Medulla oblongata (tissue), 1 donor: ENCODE data around the gene COX6A2.
"Not testable (repeated sequence)": the region's sequence is repeated elsewhere in the genome, so short reads cannot be mapped to it uniquely, and the experiment has no call there.

ENCODE experiments used
- DNase-seq: peaks from one replicate; pipeline ENCODE4 v3.0.0-alpha.2; 2015; ENCODE audit errors: extremely low spot score

Gene COX6A2

GRCh38 chr16:31461921-31462804 is 34.0 kb upstream of the COX6A2 start:
- no peak for DNase-seq

- no peak for DNase-seq
These were observed 33.2 kb upstream of the COX6A2 start for GRCh38 chr16:31461201-31461920.

GRCh38 chr16:31460582-31461002 is 32.4 kb upstream of the COX6A2 start:
- DNase-seq = peak; percentile 54

- DNase-seq = peak; percentile 100
These were observed 31.8 kb upstream of the COX6A2 start for GRCh38 chr16:31459687-31460581.

- DNase-seq = peak; percentile 99
These were observed 30.9 kb upstream of the COX6A2 start, which contains the start of gene ARMC5 for GRCh38 chr16:31458844-31459686. Gene ARMC5, plus strand, starts transcription at chr16:31459501. Its CDS starts 24 bp downstream, at chr16:31459525.

GRCh38 chr16:31458073-31458843 is 30.1 kb upstream of the COX6A2 start:
- peak; percentile 33 for DNase-seq

- DNase-seq = no peak
These were observed 28.8 kb upstream of the COX6A2 start for GRCh38 chr16:31456988-31457360.

GRCh38 chr16:31455601-31456314 is 27.6 kb upstream of the COX6A2 start:
- DNase-seq = no peak

GRCh38 chr16:31453255-31454204 is 25.4 kb upstream of the COX6A2 start:
- no peak for DNase-seq

- peak; percentile 59 for DNase-seq
These were observed 24.5 kb upstream of the COX6A2 start for GRCh38 chr16:31452631-31453106.

- peak; percentile 70 for DNase-seq
These were observed 23.7 kb upstream of the COX6A2 start for GRCh38 chr16:31451681-31452351.

- no peak for DNase-seq
These were observed 23.0 kb upstream of the COX6A2 start for GRCh38 chr16:31451201-31451600.

GRCh38 chr16:31445931-31446330 is 17.8 kb upstream of the COX6A2 start:
- not testable (repeated sequence) for DNase-seq

GRCh38 chr16:31441956-31442355 is 13.8 kb upstream of the COX6A2 start:
- DNase-seq = no peak

GRCh38 chr16:31440516-31441184 is 12.5 kb upstream of the COX6A2 start:
- peak; percentile 60 for DNase-seq

GRCh38 chr16:31439519-31439918 is 11.4 kb upstream of the COX6A2 start:
- no peak for DNase-seq

GRCh38 chr16:31439023-31439422 is 10.9 kb upstream of the COX6A2 start:
- not testable (repeated sequence) for DNase-seq
